Measurements from ENCODE around the gene STXBP1.

STXBP1 gene

DNA sequence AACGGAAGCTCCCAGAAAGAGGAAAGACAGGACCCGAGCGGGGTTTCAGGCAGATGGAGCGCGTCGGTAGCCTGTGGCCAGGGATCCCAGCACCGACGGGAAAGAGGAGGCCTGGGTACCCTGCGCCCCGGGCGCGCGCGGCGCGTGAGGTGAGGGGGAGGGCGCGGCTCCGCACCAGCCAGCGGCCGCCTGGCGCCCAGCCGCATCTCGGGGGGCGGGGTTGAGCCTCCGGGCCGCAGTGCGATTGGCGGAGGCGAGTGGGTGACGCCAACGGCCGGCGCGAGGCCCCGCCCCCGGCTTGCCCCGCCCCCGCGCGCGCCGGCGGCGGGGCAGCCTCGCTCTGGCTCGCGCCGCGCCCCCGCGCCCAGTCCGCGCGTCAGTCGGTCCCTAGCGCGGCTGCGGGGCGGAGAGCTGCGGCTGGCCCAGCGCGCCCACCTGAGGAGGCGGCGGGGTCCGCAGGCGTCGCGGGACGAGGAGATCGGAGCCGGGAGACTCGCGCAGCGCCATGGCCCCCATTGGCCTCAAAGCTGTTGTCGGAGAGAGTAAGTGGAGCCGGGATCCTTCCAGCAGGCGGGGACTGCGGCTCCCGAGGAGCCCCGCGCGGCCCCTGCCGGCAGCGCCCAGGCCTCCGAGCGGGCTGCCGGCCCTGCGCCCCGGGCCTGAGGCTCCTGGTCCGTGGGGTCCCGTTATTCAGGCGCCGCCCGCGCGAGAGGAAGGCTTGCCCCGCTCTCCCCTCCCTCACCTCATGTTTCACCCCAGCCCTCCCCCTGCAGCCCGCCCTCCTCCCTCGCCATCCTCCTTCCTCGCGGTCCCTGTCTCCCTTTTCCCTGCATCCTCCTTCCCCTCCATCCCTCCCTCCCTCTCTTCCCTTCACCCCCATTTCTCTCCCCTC, at the start of gene STXBP1:
TSS of gene STXBP1 (plus strand) at position 379 of the 892 bp plus-strand sequence. CDS start at position 506, 127 bp downstream.
- DNase-seq, result peak; percentile 22 to 94 (median 85)

- no peak for DNase-seq
Observed at GRCh38 chr9:127562279-127562796, 49.7 kb upstream of the STXBP1 start.

DNA sequence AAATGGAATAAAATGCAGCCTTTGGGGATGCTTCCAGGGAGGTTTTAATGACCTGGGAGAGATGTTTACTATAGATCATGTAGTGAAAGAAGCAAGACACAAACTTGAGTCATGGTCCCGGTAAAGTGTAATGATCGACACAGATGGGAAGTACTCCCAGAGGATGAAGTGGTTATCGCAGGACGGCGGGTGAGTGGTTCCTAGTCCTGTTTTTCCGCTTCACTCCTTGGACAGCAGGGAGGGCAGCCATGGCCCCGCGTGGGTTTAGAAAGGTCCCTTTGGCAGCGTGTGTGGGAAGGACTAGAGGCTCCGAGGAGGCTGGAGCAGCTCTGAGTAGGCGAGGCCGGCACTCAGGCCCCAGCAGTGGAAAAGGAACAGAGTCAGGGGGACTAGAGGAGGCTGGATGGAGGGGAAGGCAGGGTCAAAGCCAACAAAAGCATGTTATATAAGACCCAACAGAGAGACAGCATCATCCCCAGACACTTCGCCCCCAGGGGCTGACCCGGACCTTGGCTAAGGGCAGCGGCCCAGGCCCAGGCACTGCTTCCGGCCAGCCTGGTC, 49.2 kb upstream of the STXBP1 start:
- no peak for DNase-seq

GRCh38 chr9:127563579-127563978, 48.5 kb upstream of the STXBP1 start:
- DNase-seq, result no peak

DNA sequence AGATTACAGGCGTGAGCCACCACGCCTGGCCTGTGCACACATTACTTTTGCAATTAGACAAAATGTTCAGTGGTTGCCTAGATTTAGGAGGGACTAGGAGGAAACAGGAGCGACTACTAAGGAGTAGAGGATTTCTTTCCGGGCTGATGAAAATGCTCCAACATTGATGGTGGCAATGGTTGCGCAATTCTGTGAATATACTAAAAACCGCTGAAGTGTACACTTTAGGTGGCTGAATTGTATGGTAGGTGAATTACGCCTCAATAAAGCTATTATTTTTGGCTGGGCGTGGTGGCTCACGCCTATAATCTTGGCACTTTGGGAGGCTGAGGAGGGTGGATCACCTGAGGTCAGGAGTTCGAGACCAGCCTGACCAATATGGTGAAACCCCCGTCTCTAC, 46.8 kb upstream of the STXBP1 start:
- DNase-seq, result no peak

DNA sequence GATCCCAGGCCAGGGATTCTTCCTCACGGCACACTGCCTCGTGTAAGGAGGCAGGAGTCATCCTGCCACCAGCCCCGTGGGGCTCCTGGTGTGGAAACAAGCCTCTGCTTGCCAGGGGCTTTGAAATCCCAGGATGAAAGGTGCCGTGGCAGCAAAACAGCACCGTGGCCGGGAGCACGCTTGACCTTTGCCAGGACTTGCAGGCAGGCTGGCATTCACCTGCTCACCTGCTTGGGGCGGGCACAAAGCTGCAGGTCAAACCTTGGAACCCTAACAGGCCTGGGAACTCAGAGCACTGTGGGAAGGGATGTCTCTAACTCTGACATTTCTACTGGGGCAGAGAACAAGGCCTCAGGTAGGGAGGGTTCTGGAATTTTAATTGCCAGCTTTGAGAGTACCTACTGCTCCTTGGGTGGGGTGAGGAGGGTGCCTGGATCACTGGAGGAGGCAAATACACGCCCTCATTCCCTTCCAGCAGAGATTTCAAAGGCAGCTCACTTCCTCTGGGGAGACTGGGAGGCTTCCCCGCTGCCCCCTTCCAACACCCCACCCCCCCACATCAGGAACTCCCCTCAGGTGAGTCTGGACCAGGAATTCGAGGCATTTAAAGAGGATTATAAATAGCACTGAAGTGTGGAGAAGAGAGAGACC, 45.6 kb upstream of the STXBP1 start:
- DNase-seq, result no peak

GRCh38 chr9:127567035-127567729, 44.9 kb upstream of the STXBP1 start:
- no peak for DNase-seq

DNA sequence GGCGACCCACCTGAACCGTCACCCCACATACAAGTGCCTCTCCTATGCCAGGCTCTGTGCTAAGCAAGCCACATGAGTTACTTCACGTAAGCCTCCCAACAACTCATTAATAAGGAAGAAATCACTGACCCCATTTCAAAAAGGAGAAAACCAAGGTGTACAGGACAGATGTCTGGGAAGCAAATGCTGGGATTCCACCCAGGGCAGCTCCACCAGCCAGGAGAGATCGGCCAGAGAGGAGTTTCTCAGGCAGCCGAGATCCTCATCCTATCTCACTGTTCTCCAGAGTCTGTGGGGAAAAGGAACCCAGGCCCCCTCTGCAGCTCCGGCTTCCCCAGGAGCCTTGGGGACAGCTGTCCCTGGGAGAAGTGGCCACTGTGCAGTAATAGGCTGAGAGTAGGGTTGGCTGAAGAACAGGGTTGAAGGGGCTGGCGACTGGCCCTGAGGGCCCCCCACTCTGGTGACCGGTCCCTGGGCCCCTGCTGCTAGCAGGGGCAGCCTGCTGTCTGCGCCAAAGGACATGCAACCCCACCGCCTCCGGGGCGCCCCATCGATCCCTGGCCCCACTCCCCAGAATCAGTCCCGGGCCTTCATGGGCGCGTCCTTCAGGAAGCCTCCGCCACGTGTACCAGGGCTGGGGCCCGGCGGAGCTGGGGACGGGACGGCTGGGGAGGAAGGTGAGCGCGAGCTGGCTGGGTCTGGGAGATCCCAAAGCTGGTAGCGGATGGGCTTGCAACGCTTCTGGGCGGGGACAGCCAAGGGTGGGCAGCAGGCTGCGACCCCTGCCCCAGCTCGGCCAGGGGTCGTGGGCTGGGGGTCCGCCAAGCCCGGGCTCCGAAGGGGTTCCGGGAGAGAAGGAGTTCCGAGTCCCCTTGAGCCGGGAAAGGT, 44.1 kb upstream of the STXBP1 start:
- DNase-seq, result no peak

- no peak for DNase-seq
Observed at GRCh38 chr9:127568618-127568970, 43.5 kb upstream of the STXBP1 start.

GRCh38 chr9:127568971-127569885, 42.8 kb upstream of the STXBP1 start:
- peak in 42 of 58 donors; percentile 17 to 67 (median 40) for DNase-seq

DNA sequence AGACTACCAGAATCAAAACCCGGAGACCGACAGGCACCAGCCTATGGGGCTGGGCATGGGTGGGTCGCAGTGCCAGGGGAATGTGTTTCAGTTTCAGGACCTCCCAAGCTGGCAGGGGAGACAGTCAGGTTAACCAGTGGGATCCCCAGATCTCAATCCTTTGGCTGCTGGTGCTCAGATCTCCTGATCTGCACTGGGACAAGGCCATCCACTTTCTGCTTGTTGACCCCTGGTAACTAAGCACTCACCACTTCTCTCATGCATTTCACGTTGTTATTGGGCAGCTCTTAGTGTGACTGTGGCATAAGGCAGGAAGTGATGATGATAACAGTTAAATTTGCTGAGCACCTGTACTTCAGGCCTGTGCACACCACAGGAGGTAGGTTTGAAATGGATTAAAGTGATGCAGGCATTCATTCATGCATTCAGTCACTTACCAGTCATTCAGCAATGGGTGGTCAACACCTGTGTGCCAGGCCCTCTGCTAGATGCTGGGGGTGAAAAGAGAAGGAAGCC, 42.1 kb upstream of the STXBP1 start:
- DNase-seq, result no peak

- peak in 1 of 58 donors; percentile 47 for DNase-seq
Observed at GRCh38 chr9:127570533-127571111, 41.5 kb upstream of the STXBP1 start.

DNA sequence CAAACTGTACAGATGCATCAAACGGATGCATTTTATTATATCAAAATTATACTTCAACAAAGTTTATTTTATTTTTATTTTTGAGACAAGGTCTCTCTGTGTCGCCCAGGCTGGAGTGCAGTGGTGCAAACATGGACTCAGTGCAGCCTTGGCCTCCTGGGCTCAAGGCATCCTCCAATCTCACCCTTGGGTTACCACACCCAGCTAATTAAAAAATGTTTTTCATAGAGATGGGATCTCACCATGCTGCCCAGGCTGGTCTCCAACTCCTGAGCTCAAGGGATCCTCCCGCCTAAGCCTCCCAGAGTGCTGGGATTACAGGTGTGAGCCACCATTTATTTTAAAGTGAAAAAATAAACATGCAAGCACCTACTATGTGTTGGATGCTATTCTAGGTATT, 40.1 kb upstream of the STXBP1 start:
- no peak for DNase-seq

GRCh38 chr9:127572961-127573721, 38.9 kb upstream of the STXBP1 start:
- no peak for DNase-seq

- DNase-seq, result peak in 1 of 58 donors; percentile 8
Observed at GRCh38 chr9:127574072-127574993, 37.7 kb upstream of the STXBP1 start.

DNA sequence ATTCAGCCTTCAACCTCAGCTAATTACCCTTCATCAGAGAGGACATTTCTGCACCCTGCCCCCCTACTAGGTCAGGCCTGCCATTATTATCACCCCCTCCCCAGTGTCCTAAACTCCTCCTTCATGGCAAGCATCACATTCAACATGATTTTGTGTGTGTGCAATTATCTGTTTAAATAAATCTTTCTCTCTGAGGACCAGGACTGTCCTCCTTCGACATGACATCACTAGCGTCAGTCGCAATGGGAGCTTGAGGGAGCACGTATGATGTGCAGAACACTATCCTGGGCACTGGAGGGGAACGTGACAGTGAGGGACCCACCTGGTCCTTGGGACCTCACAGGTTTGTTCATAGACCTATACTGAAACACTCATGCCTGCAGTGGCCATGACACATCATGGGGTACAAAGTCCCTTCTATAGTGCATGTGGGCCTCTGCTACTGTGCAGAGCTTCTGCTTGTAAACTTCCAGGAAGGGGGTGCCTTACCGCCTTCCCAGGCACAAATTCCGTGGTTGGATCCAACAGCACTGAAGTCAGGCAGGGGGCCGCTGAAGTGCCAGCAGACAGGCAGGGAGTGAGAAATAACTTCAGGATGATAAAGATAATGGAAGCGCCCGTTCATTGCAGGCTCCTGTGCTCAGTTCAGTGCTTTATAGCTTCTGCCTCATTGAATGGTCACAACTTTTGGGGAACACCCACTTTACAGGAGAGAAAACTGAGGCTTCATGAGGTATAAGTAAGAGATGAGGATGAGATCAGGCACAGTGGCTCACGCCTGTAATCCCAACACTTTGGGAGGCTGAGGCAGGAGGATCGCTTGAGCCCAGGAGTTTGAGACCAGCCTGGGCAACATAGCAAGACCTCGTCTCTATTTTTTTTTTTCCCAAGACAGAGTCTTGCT, 36.0 kb upstream of the STXBP1 start:
- no peak for DNase-seq
